Dedifferentiated amniotic fluid mesenchymal stem cell (primary cell): ENCODE results near the gene SCRN2.

Experiments
- DNase-seq: peaks from one replicate; pipeline ENCODE4 v3.0.0-alpha.2; 2016; ENCODE audit errors: extremely low spot score

The SCRN2 gene

GRCh38 chr17:47806913-47807255, 34.2 kb downstream of the SCRN2 start:
- no peak for DNase-seq

- DNase-seq: no peak
Observed at GRCh38 chr17:47806026-47806912, 34.8 kb downstream of the SCRN2 start.

GRCh38 chr17:47804461-47804860, 36.6 kb downstream of the SCRN2 start:
- DNase-seq: no peak

- DNase-seq: no peak
Observed at GRCh38 chr17:47803751-47804150, 37.3 kb downstream of the SCRN2 start.

GRCh38 chr17:47803201-47803600, 37.9 kb downstream of the SCRN2 start:
- DNase-seq: no peak

- DNase-seq: no peak
Observed at GRCh38 chr17:47802341-47803022, 38.6 kb downstream of the SCRN2 start.

- no peak for DNase-seq
Observed at GRCh38 chr17:47801906-47802305, 39.2 kb downstream of the SCRN2 start.

GRCh38 chr17:47801176-47801765, 39.8 kb downstream of the SCRN2 start:
- DNase-seq: no peak

- no peak for DNase-seq
Observed at GRCh38 chr17:47800686-47801085, 40.4 kb downstream of the SCRN2 start.

GRCh38 chr17:47797797-47798196, 43.3 kb downstream of the SCRN2 start:
- no peak for DNase-seq

GRCh38 chr17:47792979-47793378, 48.1 kb downstream of the SCRN2 start:
- DNase-seq: no peak

- no peak for DNase-seq
Observed at GRCh38 chr17:47792457-47792856, 48.6 kb downstream of the SCRN2 start.

- DNase-seq: no peak
Observed at GRCh38 chr17:47791025-47791424, 50.0 kb downstream of the SCRN2 start.

- no peak for DNase-seq
Observed at GRCh38 chr17:47789611-47790561, 51.2 kb downstream of the SCRN2 start.
